ENCODE data around the gene TUBGCP2. TPM values are rescaled to one million over a fixed set of nuclear protein-coding genes. Genes with fewer than 3 reads are reported as not detected.

TUBGCP2 gene
- total RNA-seq, 1 experiment from 2014 or later = 49.1 TPM

DNA sequence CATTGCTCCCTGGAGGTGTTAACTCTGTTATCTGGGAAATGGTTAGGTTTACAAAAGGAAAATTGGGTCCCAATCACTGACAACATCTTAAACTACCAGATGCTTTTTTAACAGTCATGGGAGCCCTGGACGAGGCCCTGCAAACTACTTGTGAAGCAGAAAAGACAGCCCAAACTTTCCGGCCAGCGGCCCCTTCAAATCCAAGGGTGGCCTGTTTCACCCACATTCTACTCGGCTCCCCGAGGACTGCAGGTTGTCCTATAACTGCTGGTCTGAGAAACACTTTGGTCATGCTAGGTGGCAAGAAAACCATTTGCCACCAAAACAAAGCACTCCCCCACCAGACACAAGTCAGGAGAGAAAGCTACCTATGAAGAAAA lies 2.6 kb downstream of the TUBGCP2 start:
- DNase-seq (ENCODE audit: low spot score) = no peak

- DNase-seq (ENCODE audit: low spot score) = no peak
Observed at GRCh38 chr10:133303206-133303605, 5.5 kb downstream of the TUBGCP2 start.

GRCh38 chr10:133302230-133302629 lies 6.4 kb downstream of the TUBGCP2 start:
- DNase-seq (ENCODE audit: low spot score) = no peak

DNA sequence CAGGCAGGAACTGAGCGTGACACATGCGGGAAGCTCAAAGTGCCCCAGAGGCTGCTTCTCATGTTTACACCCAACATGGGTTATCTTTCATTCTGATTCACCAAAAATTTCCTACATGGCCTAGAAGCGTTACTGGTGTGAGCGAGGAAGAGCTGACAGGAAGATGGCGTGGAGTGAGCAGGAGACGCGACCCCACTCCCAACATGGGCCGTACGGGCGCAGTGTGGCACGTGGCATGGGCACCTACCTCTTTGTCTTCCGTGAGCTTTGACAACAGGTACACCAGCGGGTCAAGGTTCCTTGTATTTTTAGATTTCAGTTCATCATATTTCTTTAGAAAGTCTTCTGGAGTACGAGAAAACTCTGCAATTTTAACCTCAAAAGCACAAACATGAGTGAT lies 8.9 kb downstream of the TUBGCP2 start:
- DNase-seq (ENCODE audit: low spot score) = no peak

- DNase-seq (ENCODE audit: low spot score) = no peak
Observed at GRCh38 chr10:133299224-133299623, 9.4 kb downstream of the TUBGCP2 start.

GRCh38 chr10:133298466-133298865 lies 10.2 kb downstream of the TUBGCP2 start:
- DNase-seq (ENCODE audit: low spot score) = no peak

DNA sequence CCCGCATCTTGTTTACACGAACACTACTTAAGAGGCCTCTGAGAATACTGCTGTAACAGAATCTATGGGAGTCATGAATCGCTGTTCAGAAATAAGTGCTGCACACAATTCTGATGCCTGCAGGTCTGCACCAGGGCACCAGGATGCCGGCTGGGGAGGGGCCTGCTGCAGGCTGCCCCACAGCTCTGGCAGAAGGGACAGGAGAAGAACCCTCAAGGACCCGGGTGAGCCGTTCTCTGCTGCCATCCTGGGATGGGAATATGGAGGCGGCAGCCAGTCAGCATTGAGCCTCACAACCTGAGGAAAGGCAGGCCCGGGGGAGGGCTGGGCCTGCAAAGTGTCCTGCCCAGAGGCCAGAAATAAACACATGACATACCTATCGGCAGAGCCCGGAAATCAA lies 11.2 kb downstream of the TUBGCP2 start:
- DNase-seq (ENCODE audit: low spot score) = no peak

GRCh38 chr10:133295426-133296320 lies 13.0 kb downstream of the TUBGCP2 start:
- no peak for DNase-seq (ENCODE audit: low spot score)

DNA sequence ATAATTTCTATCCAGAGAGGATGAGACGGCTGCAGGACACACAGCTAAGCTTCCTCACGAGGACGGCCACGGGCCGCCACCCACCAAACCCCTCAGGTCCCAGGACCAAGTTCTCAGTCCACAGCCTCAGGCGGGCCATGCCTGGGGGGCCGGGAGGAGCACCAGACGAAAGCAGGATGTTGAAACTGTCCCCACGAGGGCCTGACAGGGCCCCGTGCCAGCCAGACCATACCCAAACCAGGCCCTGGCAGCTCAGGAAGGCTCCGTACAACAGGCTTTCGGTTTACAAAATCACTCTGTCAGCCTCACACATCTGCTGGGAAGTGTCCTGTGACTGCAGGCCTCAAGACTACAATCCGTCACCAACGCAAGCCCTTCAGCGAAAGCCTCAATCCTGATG lies 14.5 kb downstream of the TUBGCP2 start:
- no peak for DNase-seq (ENCODE audit: low spot score)

- DNase-seq (ENCODE audit: low spot score) = no peak
Observed at GRCh38 chr10:133293810-133294119, 14.9 kb downstream of the TUBGCP2 start.

GRCh38 chr10:133292919-133293809 lies 15.5 kb downstream of the TUBGCP2 start:
- DNase-seq (ENCODE audit: low spot score) = no peak

GRCh38 chr10:133289761-133290160 lies 18.9 kb downstream of the TUBGCP2 start:
- DNase-seq (ENCODE audit: low spot score) = no peak

- no peak for DNase-seq (ENCODE audit: low spot score)
Observed at GRCh38 chr10:133287832-133288500, 20.7 kb downstream of the TUBGCP2 start.

- no peak for DNase-seq (ENCODE audit: low spot score)
Observed at GRCh38 chr10:133286366-133286765, 22.3 kb downstream of the TUBGCP2 start.

DNA sequence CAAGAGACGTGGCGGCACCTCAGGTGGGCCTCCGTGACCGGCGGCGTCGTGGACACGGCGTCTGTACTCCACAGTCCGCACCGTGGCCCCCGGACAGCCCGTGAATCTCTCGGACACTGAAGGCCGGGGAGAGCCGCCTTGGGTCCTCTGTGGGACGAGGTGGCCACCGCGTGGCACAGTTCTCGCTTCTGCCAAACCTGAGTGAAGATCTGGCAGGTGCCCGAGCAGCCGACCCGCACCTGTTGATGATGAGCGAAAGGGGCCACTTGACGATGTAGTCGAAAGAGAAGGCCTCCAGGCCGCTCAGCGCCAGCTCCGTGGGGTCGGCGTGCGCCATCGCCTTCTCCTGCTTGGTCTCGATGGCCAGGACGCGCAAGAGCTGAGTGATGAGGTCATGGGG lies 23.5 kb downstream of the TUBGCP2 start:
- DNase-seq (ENCODE audit: low spot score) = no peak

DNA sequence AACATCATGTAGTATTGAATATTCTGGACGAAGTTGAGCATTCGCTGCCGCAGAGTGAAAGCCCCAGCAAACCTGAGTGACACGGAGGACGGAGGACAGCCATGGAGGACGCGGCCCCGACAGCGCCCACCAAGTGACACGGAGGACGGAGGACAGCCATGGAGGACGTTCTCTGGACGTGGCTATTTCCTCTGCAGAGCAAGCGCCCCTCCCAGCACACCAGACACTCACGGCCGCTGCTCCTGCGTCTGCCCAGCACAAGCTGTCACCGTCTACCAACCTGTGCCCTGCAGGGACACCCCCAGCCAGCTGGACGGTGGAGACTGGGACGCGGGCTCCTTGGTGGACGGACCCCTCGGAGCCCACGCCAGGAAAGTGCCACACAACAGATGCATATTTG lies 24.7 kb downstream of the TUBGCP2 start:
- DNase-seq (ENCODE audit: low spot score) = no peak

- no peak for DNase-seq (ENCODE audit: low spot score)
Observed at GRCh38 chr10:133282846-133283390, 25.8 kb downstream of the TUBGCP2 start.

GRCh38 chr10:133281628-133282372 lies 26.9 kb downstream of the TUBGCP2 start:
- no peak for DNase-seq (ENCODE audit: low spot score)

GRCh38 chr10:133281084-133281483 lies 27.6 kb downstream of the TUBGCP2 start:
- DNase-seq (ENCODE audit: low spot score) = no peak

GRCh38 chr10:133280391-133281059 lies 28.1 kb downstream of the TUBGCP2 start:
- no peak for DNase-seq (ENCODE audit: low spot score)
